GM12872 (cell line): ENCODE measurements around the gene CNTROB.

Experiments
- TF ChIP-seq, protein P1 (sequence below): IDR thresholded peaks from 3 replicates; pipeline ENCODE4 v1.5.1; 2011; ENCODE audit warnings: low read depth, mild to moderate bottlenecking, low read length, moderate library complexity; ENCODE audit not compliant: insufficient read depth

Gene CNTROB

DNA sequence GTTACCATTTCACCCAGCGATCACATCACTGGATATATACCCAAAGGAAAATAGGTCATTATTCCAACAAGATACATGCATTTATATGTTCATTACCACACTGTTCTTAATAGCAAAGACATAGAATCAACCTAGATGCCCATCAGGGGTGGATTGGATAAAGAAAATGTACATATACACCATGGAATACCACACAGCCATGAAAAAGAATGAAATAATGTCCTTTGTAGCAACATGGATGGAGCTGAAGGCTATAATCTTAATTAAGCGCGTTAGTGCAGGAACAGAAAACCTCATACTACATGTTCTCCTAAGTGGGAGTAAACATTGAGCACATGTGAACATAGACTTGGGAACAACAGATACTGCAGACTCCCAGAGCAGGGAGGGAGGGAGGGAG is 18.6 kb downstream of the CNTROB start:
- TF ChIP-seq, protein P1, sequence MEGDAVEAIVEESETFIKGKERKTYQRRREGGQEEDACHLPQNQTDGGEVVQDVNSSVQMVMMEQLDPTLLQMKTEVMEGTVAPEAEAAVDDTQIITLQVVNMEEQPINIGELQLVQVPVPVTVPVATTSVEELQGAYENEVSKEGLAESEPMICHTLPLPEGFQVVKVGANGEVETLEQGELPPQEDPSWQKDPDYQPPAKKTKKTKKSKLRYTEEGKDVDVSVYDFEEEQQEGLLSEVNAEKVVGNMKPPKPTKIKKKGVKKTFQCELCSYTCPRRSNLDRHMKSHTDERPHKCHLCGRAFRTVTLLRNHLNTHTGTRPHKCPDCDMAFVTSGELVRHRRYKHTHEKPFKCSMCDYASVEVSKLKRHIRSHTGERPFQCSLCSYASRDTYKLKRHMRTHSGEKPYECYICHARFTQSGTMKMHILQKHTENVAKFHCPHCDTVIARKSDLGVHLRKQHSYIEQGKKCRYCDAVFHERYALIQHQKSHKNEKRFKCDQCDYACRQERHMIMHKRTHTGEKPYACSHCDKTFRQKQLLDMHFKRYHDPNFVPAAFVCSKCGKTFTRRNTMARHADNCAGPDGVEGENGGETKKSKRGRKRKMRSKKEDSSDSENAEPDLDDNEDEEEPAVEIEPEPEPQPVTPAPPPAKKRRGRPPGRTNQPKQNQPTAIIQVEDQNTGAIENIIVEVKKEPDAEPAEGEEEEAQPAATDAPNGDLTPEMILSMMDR: no peak

DNA sequence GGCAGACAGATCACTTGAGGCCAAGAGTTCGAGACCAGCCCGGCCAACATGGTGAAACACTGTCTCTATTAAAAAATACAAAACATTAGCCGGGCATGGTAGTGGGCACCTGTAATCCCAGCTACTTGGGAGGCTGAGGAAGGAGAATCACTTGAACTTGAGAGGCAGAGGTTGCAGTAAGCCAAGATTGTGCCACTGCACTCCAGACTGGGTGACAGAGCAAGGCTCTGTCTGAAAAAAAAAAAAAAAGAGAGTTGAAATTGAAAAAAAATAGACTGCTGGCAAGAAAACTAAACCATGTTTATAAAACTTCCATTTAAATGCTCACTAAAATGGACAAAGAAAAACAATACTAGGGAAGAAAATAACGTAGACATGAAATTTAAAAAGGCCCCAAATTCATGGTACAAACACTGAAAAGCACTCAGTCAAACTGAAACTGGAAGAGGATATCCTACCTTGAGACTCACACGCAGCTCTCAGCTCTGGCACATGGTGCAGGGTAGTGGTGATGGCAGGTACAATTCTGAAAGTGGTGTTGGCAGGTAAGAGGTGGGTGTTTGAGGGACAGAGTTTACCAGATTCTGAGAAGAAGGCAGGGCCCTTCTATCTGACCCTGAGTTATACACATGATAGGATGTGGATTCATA is 19.3 kb downstream of the CNTROB start:
- TF ChIP-seq, protein P1: no peak

DNA sequence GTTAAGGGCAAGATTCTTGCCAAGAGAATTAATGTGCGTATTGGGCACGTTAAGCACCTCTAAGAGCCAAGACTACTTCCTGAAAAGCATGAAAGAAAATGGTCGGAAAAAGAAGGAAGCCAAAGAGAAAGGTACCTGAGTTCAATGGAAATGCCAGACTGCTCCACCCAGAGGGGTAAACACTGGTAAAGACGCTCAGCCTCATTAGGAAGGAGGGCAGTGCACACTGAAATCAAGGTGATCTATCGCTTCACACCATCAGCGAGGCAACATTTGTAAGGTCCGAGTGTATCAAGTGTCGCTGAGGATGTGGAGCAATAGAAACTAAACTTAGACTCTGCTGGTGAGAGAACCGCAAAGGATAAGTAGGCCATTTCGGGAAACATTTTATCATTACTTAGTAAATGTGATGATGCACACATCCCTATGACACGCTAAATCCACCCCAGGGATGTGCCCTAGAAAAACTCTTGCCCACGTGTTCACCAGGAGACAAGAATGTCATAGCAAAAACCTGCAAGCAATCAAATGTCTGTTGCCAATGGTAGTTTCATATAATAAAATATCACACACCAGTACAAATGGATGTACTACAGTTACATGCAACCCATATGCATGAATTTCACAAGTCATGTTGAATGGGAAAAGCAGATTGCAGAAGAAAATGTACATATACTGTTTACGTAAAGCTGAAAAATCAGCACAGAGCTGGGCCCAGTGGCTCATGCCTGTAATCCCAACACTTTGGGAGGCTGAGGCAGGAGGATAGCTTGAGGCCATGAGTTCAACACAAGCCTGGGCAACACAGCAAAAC is 23.6 kb downstream of the CNTROB start:
- TF ChIP-seq, protein P1: no peak

DNA sequence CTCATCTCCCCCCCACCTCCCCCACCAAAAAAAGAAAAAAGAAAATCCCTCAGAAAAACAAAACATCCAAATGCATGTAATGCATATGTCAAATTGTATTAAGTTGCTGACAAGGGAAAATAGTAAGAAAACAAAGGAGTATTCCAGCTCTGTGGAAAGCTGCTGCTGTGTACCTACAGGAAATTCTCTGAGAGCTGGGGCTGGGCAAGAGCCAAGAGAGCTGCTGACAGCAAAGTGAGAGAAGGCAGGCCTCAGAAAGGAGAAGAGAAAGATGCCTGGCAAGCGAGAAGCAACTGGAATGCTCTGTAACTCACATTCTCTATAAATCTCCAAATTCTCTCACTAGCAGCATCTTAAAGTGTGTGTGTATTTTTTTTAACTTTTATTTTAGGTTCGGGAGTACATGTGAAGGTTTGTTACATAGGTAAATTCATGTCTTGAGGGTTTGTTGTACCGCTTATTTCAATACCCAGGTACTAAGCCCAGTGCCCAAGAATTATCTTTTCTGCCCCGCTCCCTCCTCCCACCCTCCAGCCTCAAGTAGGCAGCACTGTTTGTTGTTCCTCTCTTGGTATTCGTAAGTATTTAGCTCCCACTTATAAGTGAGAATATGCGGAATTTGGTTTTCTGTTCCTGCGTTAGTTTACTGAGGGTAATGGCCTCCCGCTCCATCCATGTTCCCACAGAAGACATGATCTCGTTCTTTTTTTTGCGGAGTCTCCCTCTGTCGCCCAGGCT is 24.4 kb downstream of the CNTROB start:
- TF ChIP-seq, protein P1: no peak

- TF ChIP-seq, protein P1: no peak
Observed at GRCh38 chr17:7959503-7960253, 27.7 kb downstream of the CNTROB start.

GRCh38 chr17:7961421-7961820 is 29.4 kb downstream of the CNTROB start:
- TF ChIP-seq, protein P1: no peak
